OCI-LY3 (cell line): ENCODE measurements around the gene SCGB2A2.

Source experiments
- EZH2phosphoT487 ChIP-seq: fragments of 200-600 bp; shearing (Covaris generic); IDR thresholded peaks from 2 replicates; pipeline ENCODE4 v1.6.1; 2018; ENCODE audit warnings: antibody characterized with exemption, mixed run types, low read depth
- TF ChIP-seq, protein P1 (sequence below): fragments of 200-600, 300-600 bp; sonication (generic); IDR thresholded peaks from 2 replicates; pipeline ENCODE4 v1.5.1; 2014; ENCODE audit warnings: antibody characterized with exemption, low read length, low read depth

DNA sequence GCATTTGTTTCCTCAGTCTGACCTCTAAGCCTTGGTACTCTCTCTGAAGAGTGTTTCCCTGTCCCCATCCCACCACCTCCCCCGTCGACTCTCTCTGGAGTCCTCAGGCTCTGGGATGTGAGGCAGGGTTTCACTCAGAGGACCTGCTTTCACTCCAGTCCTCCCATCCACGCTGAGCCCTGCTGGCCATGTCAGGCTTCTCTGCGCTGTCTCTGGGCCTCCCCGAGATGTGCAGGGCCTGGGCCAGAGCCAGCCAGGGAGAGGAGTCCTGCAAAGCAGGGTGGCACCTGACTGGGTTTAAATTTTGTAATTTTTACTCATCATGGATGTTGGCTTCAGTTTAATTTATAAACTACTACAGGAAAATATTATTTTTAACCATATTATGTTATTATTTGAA, 3.3 kb downstream of the SCGB2A2 start:
- TF ChIP-seq, protein P1, sequence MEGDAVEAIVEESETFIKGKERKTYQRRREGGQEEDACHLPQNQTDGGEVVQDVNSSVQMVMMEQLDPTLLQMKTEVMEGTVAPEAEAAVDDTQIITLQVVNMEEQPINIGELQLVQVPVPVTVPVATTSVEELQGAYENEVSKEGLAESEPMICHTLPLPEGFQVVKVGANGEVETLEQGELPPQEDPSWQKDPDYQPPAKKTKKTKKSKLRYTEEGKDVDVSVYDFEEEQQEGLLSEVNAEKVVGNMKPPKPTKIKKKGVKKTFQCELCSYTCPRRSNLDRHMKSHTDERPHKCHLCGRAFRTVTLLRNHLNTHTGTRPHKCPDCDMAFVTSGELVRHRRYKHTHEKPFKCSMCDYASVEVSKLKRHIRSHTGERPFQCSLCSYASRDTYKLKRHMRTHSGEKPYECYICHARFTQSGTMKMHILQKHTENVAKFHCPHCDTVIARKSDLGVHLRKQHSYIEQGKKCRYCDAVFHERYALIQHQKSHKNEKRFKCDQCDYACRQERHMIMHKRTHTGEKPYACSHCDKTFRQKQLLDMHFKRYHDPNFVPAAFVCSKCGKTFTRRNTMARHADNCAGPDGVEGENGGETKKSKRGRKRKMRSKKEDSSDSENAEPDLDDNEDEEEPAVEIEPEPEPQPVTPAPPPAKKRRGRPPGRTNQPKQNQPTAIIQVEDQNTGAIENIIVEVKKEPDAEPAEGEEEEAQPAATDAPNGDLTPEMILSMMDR: no peak
- no peak for TF ChIP-seq EZH2phosphoT487
